Right lobe of liver (tissue), 4 donors: ENCODE data around the gene YAP1.

Experiments used
- POLR2A ChIP-seq: fragments of 450-650 bp; IDR thresholded peaks from one replicate; pipeline ENCODE4 v1.6.1; 2017; ENCODE audit warnings: antibody characterized with exemption, mild to moderate bottlenecking
- TF ChIP-seq, protein P1 (sequence below), 4 donors: fragments of 200-600 bp in 3 of 4; fragments of 450-650 bp in 1 of 4; IDR thresholded peaks; one replicate each; pipeline versions ENCODE4 v1.5.1 to v1.8.0; 2016 to 2022; ENCODE audit warnings: antibody characterized with exemption in 4 of 4, mild to moderate bottlenecking in 2 of 4
- donor health status: DM: no; HTN: no; CAD: no.
- donor health status: DM: no; HTN: no; CAD: no.
- donor health status: DM: no; HTN: yes; CAD: no.

DNA sequence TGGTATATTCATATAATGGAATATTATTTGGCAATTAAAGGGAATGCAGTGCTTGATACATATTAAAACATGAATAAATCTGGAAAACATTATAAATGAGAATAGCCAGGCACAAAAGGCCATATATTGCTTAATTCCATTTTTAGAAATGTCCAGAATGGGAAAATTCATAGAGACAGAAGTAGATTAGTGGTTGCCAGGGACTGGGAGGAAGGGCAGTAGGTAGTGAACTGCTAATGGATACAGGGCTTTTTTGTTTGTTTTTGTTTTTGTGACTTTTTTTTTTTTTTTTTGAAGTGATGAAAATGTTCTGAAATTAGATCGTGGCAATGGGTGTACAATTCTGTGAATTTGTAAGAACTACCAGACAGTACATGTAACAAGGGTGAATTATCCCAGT, 86.1 kb downstream of the YAP1 start:
- TF ChIP-seq, protein P1, sequence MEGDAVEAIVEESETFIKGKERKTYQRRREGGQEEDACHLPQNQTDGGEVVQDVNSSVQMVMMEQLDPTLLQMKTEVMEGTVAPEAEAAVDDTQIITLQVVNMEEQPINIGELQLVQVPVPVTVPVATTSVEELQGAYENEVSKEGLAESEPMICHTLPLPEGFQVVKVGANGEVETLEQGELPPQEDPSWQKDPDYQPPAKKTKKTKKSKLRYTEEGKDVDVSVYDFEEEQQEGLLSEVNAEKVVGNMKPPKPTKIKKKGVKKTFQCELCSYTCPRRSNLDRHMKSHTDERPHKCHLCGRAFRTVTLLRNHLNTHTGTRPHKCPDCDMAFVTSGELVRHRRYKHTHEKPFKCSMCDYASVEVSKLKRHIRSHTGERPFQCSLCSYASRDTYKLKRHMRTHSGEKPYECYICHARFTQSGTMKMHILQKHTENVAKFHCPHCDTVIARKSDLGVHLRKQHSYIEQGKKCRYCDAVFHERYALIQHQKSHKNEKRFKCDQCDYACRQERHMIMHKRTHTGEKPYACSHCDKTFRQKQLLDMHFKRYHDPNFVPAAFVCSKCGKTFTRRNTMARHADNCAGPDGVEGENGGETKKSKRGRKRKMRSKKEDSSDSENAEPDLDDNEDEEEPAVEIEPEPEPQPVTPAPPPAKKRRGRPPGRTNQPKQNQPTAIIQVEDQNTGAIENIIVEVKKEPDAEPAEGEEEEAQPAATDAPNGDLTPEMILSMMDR (IDR thresholded peaks at IDR 0.05), result no peak
- TF ChIP-seq POLR2A, result no peak
